Small intestine (tissue), 7 donors: ENCODE measurements around the gene PDZD4. TPM values are rescaled to one million over a fixed set of nuclear protein-coding genes. Genes with fewer than 3 reads are reported as not detected.

ENCODE experiments used
- DNase-seq, 2 donors: peaks; one replicate each; pipeline versions ENCODE4 v3.0.0 to v3.0.0-alpha.2; 2013
- FAIRE-seq: peaks from 2 replicates; lab custom pipeline; 2012; peaks lifted over from hg19 to GRCh38; lab: Jason Lieb, UNC
- H3K27ac ChIP-seq, 3 donors: one replicate each; pipeline ENCODE4 v1.5.1; 2013; ENCODE audit warnings: low read length in 2 of 3, mild to moderate bottlenecking in 2 of 3, control low read depth in 1 of 3, inconsistent platforms in 1 of 3, low read depth in 1 of 3, moderate library complexity in 1 of 3
- H3K27me3 ChIP-seq, 3 donors: one replicate each; pipeline ENCODE4 v1.6.1; 2013; ENCODE audit warnings: low read length in 3 of 3, inconsistent platforms in 1 of 3; ENCODE audit not compliant: control insufficient read depth in 3 of 3, insufficient read depth in 3 of 3
- H3K36me3 ChIP-seq, 3 donors: one replicate each; pipeline ENCODE4 v1.6.1; 2013; ENCODE audit warnings: low read length in 3 of 3, inconsistent platforms in 1 of 3, low read depth in 1 of 3, mild to moderate bottlenecking in 1 of 3, moderate library complexity in 1 of 3; ENCODE audit not compliant: control insufficient read depth in 3 of 3, insufficient read depth in 2 of 3
- H3K4me1 ChIP-seq, 3 donors: one replicate each; pipeline ENCODE4 v1.6.1; 2013; ENCODE audit warnings: low read length in 2 of 3, inconsistent platforms in 1 of 3, low read depth in 1 of 3, mild to moderate bottlenecking in 1 of 3, moderate library complexity in 1 of 3; ENCODE audit not compliant: control insufficient read depth in 3 of 3, insufficient read depth in 2 of 3
- H3K4me3 ChIP-seq, 3 donors: one replicate each; pipeline ENCODE4 v1.5.1; 2013; ENCODE audit warnings: low read length in 3 of 3, control low read depth in 1 of 3, inconsistent platforms in 1 of 3, low read depth in 1 of 3, mild to moderate bottlenecking in 1 of 3, moderate library complexity in 1 of 3
- H3K9me3 ChIP-seq, 2 donors: one replicate each; pipeline ENCODE4 v1.6.1; 2013; ENCODE audit warnings: low read depth in 1 of 2, low read length in 1 of 2; ENCODE audit not compliant: control insufficient read depth in 2 of 2, insufficient read depth in 1 of 2
- WGBS, 3 donors: extraction: QIAGEN DNeasy Blood & Tissue Kit; methylation state at CpG; one replicate each; pipeline ENCODE4 v1.1.7; 2013; 5-methylcytosine and 5-hydroxymethylcytosine counted together
- polyA plus RNA-seq, 4 donors: library from polyadenylated mRNA; stranded (reverse) in 3 of 4; unstranded in 1 of 4; fragments of 200-250 nt in 3 of 4; fragments of 120-200 nt in 1 of 4; gene quantifications; one replicate each; pipeline versions ENCODE4 v1.2.1 to v1.2.3, GENCODE V29; 2013
- donor health status: healthy with polysubstance abuse.
- donor health status: control.
- donor health status: control.
- donor health status: Bipolar disorder and iron deficiency.
- donor health status: healthy.

The PDZD4 gene
- polyA plus RNA-seq, 4 donors: 0.22 to 11.5 (median 2.4) TPM

GRCh38 chrX:153836921-153837320 lies 6.6 kb upstream of the PDZD4 start:
- DNase-seq (no peak), FAIRE-seq (no peak)
- no peaks in the 10 kb centered on the region for H3K9me3 ChIP-seq
- H3K36me3 ChIP-seq: no peaks in the 10 kb centered on the region
- 86 to 92% (median 90%) methylated on average over 6 of the region's 6 CpGs for WGBS, 3 donors
- peaks cover 0 to 8% (median under 1%) of the 10 kb centered on the region in 3 donors for H3K27me3 ChIP-seq
- no peaks in the 10 kb centered on the region for H3K4me1 ChIP-seq
- no peak overlapping the region for H3K27ac ChIP-seq
- no peak overlapping the region for H3K4me3 ChIP-seq

GRCh38 chrX:153832728-153833127 lies 2.4 kb upstream of the PDZD4 start:
- DNase-seq (no peak), FAIRE-seq (no peak)
- Histone ChIP-seq H3K36me3 (no peaks in the 10 kb centered on the region), H3K27me3 (peaks cover 2 to 35% (median 10%) of the 10 kb centered on the region in 3 donors), H3K9me3 (no peaks in the 10 kb centered on the region), H3K4me3 (no peak overlapping the region), H3K4me1 (no peaks in the 10 kb centered on the region), H3K27ac (no peak overlapping the region)
- 82 to 85% (median 84%) methylated on average over 6 to 10 of the region's 10 CpGs for WGBS, 3 donors

GRCh38 chrX:153831429-153832150 lies 1.2 kb upstream of the PDZD4 start:
- H3K27ac ChIP-seq: no peak overlapping the region
- no peaks in the 10 kb centered on the region for H3K36me3 ChIP-seq
- WGBS, 3 donors: 56 to 66% (median 59%) methylated on average over 19 to 23 of the region's 23 CpGs
- no peak for DNase-seq
- no peaks in the 10 kb centered on the region for H3K9me3 ChIP-seq
- H3K4me3 ChIP-seq: no peak overlapping the region
- no peak for FAIRE-seq
- no peaks in the 10 kb centered on the region for H3K4me1 ChIP-seq
- H3K27me3 ChIP-seq: peaks cover 2 to 41% (median 10%) of the 10 kb centered on the region in 3 donors

GRCh38 chrX:153830640-153831428 lies 490 bp upstream of the PDZD4 start:
- WGBS, 3 donors: 2 to 48% (median 36%) methylated on average over 28 to 102 of the region's 102 CpGs
- Histone ChIP-seq H3K4me1 (no peaks in the 10 kb centered on the region), H3K27ac (no peak overlapping the region), H3K4me3 (peak overlapping the region in 1 of 3 donors; percentile 40), H3K9me3 (no peaks in the 10 kb centered on the region), H3K27me3 (peaks cover 2 to 41% (median 10%) of the 10 kb centered on the region in 3 donors), H3K36me3 (no peaks in the 10 kb centered on the region)
- no peak for DNase-seq
- no peak for FAIRE-seq

- peaks cover 2 to 47% (median 10%) of the 10 kb centered on the region in 3 donors for H3K27me3 ChIP-seq
- no peaks in the 10 kb centered on the region for H3K9me3 ChIP-seq
- no peak for DNase-seq
- H3K27ac ChIP-seq: no peak overlapping the region
- WGBS, 3 donors: 0 to 49% (median 1%) methylated on average over 2 to 27 of the region's 27 CpGs
- no peaks in the 10 kb centered on the region for H3K4me1 ChIP-seq
- FAIRE-seq: no peak
- H3K36me3 ChIP-seq: no peaks in the 10 kb centered on the region
- peak overlapping the region in 2 of 3 donors; percentile 24 to 40 for H3K4me3 ChIP-seq
Observed at GRCh38 chrX:153829549-153829798, 870 bp downstream of the PDZD4 start.

GRCh38 chrX:153828723-153829548 lies 1.4 kb downstream of the PDZD4 start:
- Histone ChIP-seq H3K27ac (no peak overlapping the region), H3K27me3 (peaks cover 2 to 47% (median 10%) of the 10 kb centered on the region in 3 donors), H3K36me3 (no peaks in the 10 kb centered on the region), H3K9me3 (no peaks in the 10 kb centered on the region), H3K4me3 (peak overlapping the region in 1 of 3 donors; percentile 24), H3K4me1 (no peaks in the 10 kb centered on the region)
- FAIRE-seq: no peak
- no peak for DNase-seq
- WGBS, 3 donors: 8 to 29% (median 25%) methylated on average over 13 to 50 of the region's 50 CpGs

GRCh38 chrX:153828308-153828707 lies 2.0 kb downstream of the PDZD4 start:
- no peaks in the 10 kb centered on the region for H3K9me3 ChIP-seq
- 18 to 41% (median 29%) methylated on average over 15 to 17 of the region's 17 CpGs for WGBS, 3 donors
- peak overlapping the region in 1 of 3 donors; percentile 13 for H3K4me3 ChIP-seq
- DNase-seq: no peak
- H3K27ac ChIP-seq: no peak overlapping the region
- H3K27me3 ChIP-seq: peaks cover 2 to 47% (median 12%) of the 10 kb centered on the region in 3 donors
- no peaks in the 10 kb centered on the region for H3K36me3 ChIP-seq
- no peaks in the 10 kb centered on the region for H3K4me1 ChIP-seq
- no peak for FAIRE-seq

- WGBS, 3 donors: 72 to 80% (median 76%) methylated on average over 6 to 9 of the region's 9 CpGs
- DNase-seq (no peak), FAIRE-seq (no peak)
- Histone ChIP-seq H3K4me1 (no peaks in the 10 kb centered on the region), H3K27ac (no peak overlapping the region), H3K36me3 (no peaks in the 10 kb centered on the region), H3K9me3 (no peaks in the 10 kb centered on the region), H3K27me3 (peaks cover 2 to 47% (median 12%) of the 10 kb centered on the region in 3 donors), H3K4me3 (no peak overlapping the region)
Observed at GRCh38 chrX:153827903-153828302, 2.4 kb downstream of the PDZD4 start.
